RKO (cell line): ENCODE data around the gene OLFML2A.
A peak's percentile ranks its signal among the peaks of the same experiment; 100 is the strongest.
"Not testable (repeated sequence)": the region's sequence is repeated elsewhere in the genome, so short reads cannot be mapped to it uniquely, and the experiment has no call there.

Experiments
- DNase-seq: peaks from one replicate; pipeline ENCODE4 v3.0.0-alpha.2; 2016; ENCODE audit warnings: low spot score

Gene OLFML2A

GRCh38 chr9:124828489-124829333 lies 51.8 kb downstream of the OLFML2A start:
- DNase-seq = no peak

GRCh38 chr9:124829334-124829669 lies 52.4 kb downstream of the OLFML2A start:
- DNase-seq = no peak

- DNase-seq = no peak
These were observed 53.7 kb downstream of the OLFML2A start for GRCh38 chr9:124830593-124830992.

- no peak for DNase-seq
These were observed 54.9 kb downstream of the OLFML2A start for GRCh38 chr9:124831642-124832364.

- peak; percentile 81 for DNase-seq
These were observed 57.7 kb downstream of the OLFML2A start for GRCh38 chr9:124834591-124834990.

- no peak for DNase-seq
These were observed 58.2 kb downstream of the OLFML2A start for GRCh38 chr9:124835026-124835557.

- DNase-seq = not testable (repeated sequence)
These were observed 61.2 kb downstream of the OLFML2A start for GRCh38 chr9:124838132-124838531.

GRCh38 chr9:124838567-124839275 lies 61.8 kb downstream of the OLFML2A start:
- DNase-seq = not testable (repeated sequence)

GRCh38 chr9:124839612-124840299 lies 62.8 kb downstream of the OLFML2A start:
- peak; percentile 52 for DNase-seq

- DNase-seq = no peak
These were observed 63.4 kb downstream of the OLFML2A start for GRCh38 chr9:124840300-124840833.

GRCh38 chr9:124841075-124841821 lies 64.3 kb downstream of the OLFML2A start:
- DNase-seq = no peak

GRCh38 chr9:124843456-124844034 lies 66.6 kb downstream of the OLFML2A start:
- no peak for DNase-seq

GRCh38 chr9:124844291-124844690 lies 67.4 kb downstream of the OLFML2A start:
- DNase-seq = no peak

- DNase-seq = not testable (repeated sequence)
These were observed 69.5 kb downstream of the OLFML2A start for GRCh38 chr9:124846467-124846866.

- no peak for DNase-seq
These were observed 70.0 kb downstream of the OLFML2A start for GRCh38 chr9:124846969-124847368.

GRCh38 chr9:124849801-124850200 lies 72.9 kb downstream of the OLFML2A start:
- no peak for DNase-seq

- no peak for DNase-seq
These were observed 75.3 kb downstream of the OLFML2A start for GRCh38 chr9:124852121-124852828.

GRCh38 chr9:124852829-124853531 lies 76.0 kb downstream of the OLFML2A start, which contains the start of gene WDR38:
Gene WDR38 (plus strand): TSS chr9:124853460. CDS start chr9:124853532, 72 bp downstream.
- peak; percentile 92 for DNase-seq

GRCh38 chr9:124853605-124854143 lies 76.7 kb downstream of the OLFML2A start:
- DNase-seq = no peak
